ENCODE results near the gene EMD. TPM values are rescaled to one million over a fixed set of nuclear protein-coding genes. Genes with fewer than 3 reads are reported as not detected.

The EMD gene
- total RNA-seq, 2 donors from 2014 or later: 43.8 to 74.2 TPM

- DNase-seq (ENCODE audit: low spot score) (no peak), ATAC-seq (ENCODE audit: insufficient number of reproducible peaks, low FRiP score, low read depth) (no peak)
- Histone ChIP-seq H3K36me3 (peaks cover 87% of the 10 kb centered on the region), H3K27ac (peak overlapping the region in 1 of 2 donors; percentile 26), H3K4me1 (ENCODE audit: control insufficient read depth in 1 of 2, low read depth in 2 of 2) (peaks cover 0 to 39% of the 10 kb centered on the region in 2 donors), H3K27me3 (replicated peaks; ENCODE audit: insufficient read depth) (no peaks in the 10 kb centered on the region), H3K9me3 (no peaks in the 10 kb centered on the region), H3K4me3 (no peak overlapping the region)
- TF ChIP-seq CTCF (IDR thresholded peaks at IDR 0.05): no peak
Measured at GRCh38 chrX:154357205-154357604, 21.9 kb upstream of the EMD start.

- no peaks in the 10 kb centered on the region for H3K9me3 ChIP-seq
- no peaks in the 10 kb centered on the region for H3K27me3 ChIP-seq (replicated peaks; ENCODE audit: insufficient read depth)
- TF ChIP-seq CTCF (IDR thresholded peaks at IDR 0.05): no peak
- H3K4me3 ChIP-seq: no peak overlapping the region
- H3K27ac ChIP-seq: peak overlapping the region in 1 of 2 donors; percentile 26
- H3K36me3 ChIP-seq: peaks cover 87% of the 10 kb centered on the region
- H3K4me1 ChIP-seq (ENCODE audit: control insufficient read depth in 1 of 2, low read depth in 2 of 2): peaks cover 0 to 39% of the 10 kb centered on the region in 2 donors
- DNase-seq (ENCODE audit: low spot score) (no peak), ATAC-seq (ENCODE audit: insufficient number of reproducible peaks, low FRiP score, low read depth) (no peak)
Measured at GRCh38 chrX:154358011-154358410, 21.1 kb upstream of the EMD start.

- Histone ChIP-seq H3K27ac (peak overlapping the region in 1 of 2 donors; percentile 8), H3K9me3 (no peaks in the 10 kb centered on the region), H3K36me3 (peaks cover 81% of the 10 kb centered on the region), H3K4me1 (ENCODE audit: control insufficient read depth in 1 of 2, low read depth in 2 of 2) (peaks cover 0 to 39% of the 10 kb centered on the region in 2 donors), H3K27me3 (replicated peaks; ENCODE audit: insufficient read depth) (no peaks in the 10 kb centered on the region), H3K4me3 (no peak overlapping the region)
- ATAC-seq (ENCODE audit: insufficient number of reproducible peaks, low FRiP score, low read depth) (no peak), DNase-seq (ENCODE audit: low spot score) (no peak)
- no peak for TF ChIP-seq CTCF (IDR thresholded peaks at IDR 0.05)
Measured at GRCh38 chrX:154358829-154359228, 20.3 kb upstream of the EMD start.

GRCh38 chrX:154359362-154360154 is 19.5 kb upstream of the EMD start:
- Histone ChIP-seq H3K27ac (peak overlapping the region in 1 of 2 donors; percentile 47), H3K9me3 (no peaks in the 10 kb centered on the region), H3K36me3 (peaks cover 83% of the 10 kb centered on the region), H3K4me3 (no peak overlapping the region), H3K4me1 (ENCODE audit: control insufficient read depth in 1 of 2, low read depth in 2 of 2) (peaks cover 0 to 47% of the 10 kb centered on the region in 2 donors), H3K27me3 (replicated peaks; ENCODE audit: insufficient read depth) (no peaks in the 10 kb centered on the region)
- DNase-seq (ENCODE audit: low spot score) (no peak), ATAC-seq (ENCODE audit: insufficient number of reproducible peaks, low FRiP score, low read depth) (no peak)
- TF ChIP-seq CTCF (IDR thresholded peaks at IDR 0.05): no peak

GRCh38 chrX:154360155-154360713 is 18.9 kb upstream of the EMD start:
- H3K4me1 ChIP-seq (ENCODE audit: control insufficient read depth in 1 of 2, low read depth in 2 of 2): peaks cover 0 to 54% of the 10 kb centered on the region in 2 donors
- H3K9me3 ChIP-seq: no peaks in the 10 kb centered on the region
- no peak overlapping the region for H3K4me3 ChIP-seq
- DNase-seq (ENCODE audit: low spot score): no peak
- H3K36me3 ChIP-seq: peaks cover 83% of the 10 kb centered on the region
- no peaks in the 10 kb centered on the region for H3K27me3 ChIP-seq (replicated peaks; ENCODE audit: insufficient read depth)
- H3K27ac ChIP-seq: peak overlapping the region; percentile 47 to 53
- TF ChIP-seq CTCF (IDR thresholded peaks at IDR 0.05): no peak
- no peak for ATAC-seq (ENCODE audit: insufficient number of reproducible peaks, low FRiP score, low read depth)

Data from thoracic aorta (tissue), 2 donors.